NCI-H2227 (cell line): ENCODE measurements around the gene CHPF.

Experiments used
- DNase-seq: peaks from one replicate; lab custom pipeline; 2025; ENCODE audit not compliant: unreplicated experiment; lab: John Stamatoyannopoulos, UW

CHPF gene

GRCh38 chr2:219533930-219534661, 9.5 kb downstream of the CHPF start:
- no peak for DNase-seq

GRCh38 chr2:219532378-219532649, 11.3 kb downstream of the CHPF start:
- no peak for DNase-seq

GRCh38 chr2:219531639-219532377, 11.8 kb downstream of the CHPF start:
- no peak for DNase-seq

GRCh38 chr2:219530048-219530963, 13.3 kb downstream of the CHPF start:
- peak; percentile 91 for DNase-seq

GRCh38 chr2:219527472-219527871, 16.1 kb downstream of the CHPF start:
- DNase-seq: no peak

GRCh38 chr2:219527076-219527394, 16.6 kb downstream of the CHPF start:
- peak; percentile 42 for DNase-seq

- DNase-seq: no peak
Measured at GRCh38 chr2:219526320-219527075, 17.1 kb downstream of the CHPF start.

- peak; percentile 86 for DNase-seq
Measured at GRCh38 chr2:219525533-219526232, 17.9 kb downstream of the CHPF start.

- DNase-seq: no peak
Measured at GRCh38 chr2:219524817-219525216, 18.8 kb downstream of the CHPF start.

- peak; percentile 60 for DNase-seq
Measured at GRCh38 chr2:219523031-219523671, 20.5 kb downstream of the CHPF start.

- peak; percentile 72 for DNase-seq
Measured at GRCh38 chr2:219522111-219523030, 21.2 kb downstream of the CHPF start.

GRCh38 chr2:219521066-219521880, 22.3 kb downstream of the CHPF start:
- DNase-seq: peak; percentile 65

GRCh38 chr2:219520079-219520478, 23.5 kb downstream of the CHPF start:
- no peak for DNase-seq

GRCh38 chr2:219519526-219519916, 24.1 kb downstream of the CHPF start:
- DNase-seq: no peak

- DNase-seq: no peak
Measured at GRCh38 chr2:219517954-219518778, 25.4 kb downstream of the CHPF start.

GRCh38 chr2:219516888-219517287, 26.7 kb downstream of the CHPF start:
- DNase-seq: no peak
